Suprapubic skin (tissue), 4 donors: ENCODE results near the gene FRMD4B.

ENCODE experiments used
- CTCF ChIP-seq, 2 donors: fragments of 200-600 bp in 1 of 2; fragments of 450-650 bp in 1 of 2; sonication (generic) in 1 of 2; IDR thresholded peaks; one replicate each; pipeline ENCODE4 v1.5.1; 2016 to 2019; ENCODE audit warnings: antibody characterized with exemption in 2 of 2, mild to moderate bottlenecking in 1 of 2, moderate library complexity in 1 of 2
- EP300 ChIP-seq: sonication (generic); formaldehyde crosslinking; IDR thresholded peaks from one replicate; pipeline ENCODE4 v1.6.1; 2017; ENCODE audit warnings: antibody characterized with exemption
- POLR2A ChIP-seq, 2 donors: fragments of 450-650 bp; IDR thresholded peaks; one replicate each; pipeline ENCODE4 v1.6.1; 2017; ENCODE audit warnings: antibody characterized with exemption in 2 of 2, mild to moderate bottlenecking in 2 of 2, moderate library complexity in 2 of 2
- POLR2AphosphoS5 ChIP-seq, 3 donors: sonication (generic); formaldehyde crosslinking; IDR thresholded peaks; one replicate each; pipeline ENCODE4 v1.6.1; 2017; ENCODE audit warnings: antibody characterized with exemption in 3 of 3

- no peak for TF ChIP-seq CTCF (IDR thresholded peaks at IDR 0.05)
- no peak for TF ChIP-seq POLR2AphosphoS5 (IDR thresholded peaks at IDR 0.05)
- TF ChIP-seq POLR2A (IDR thresholded peaks at IDR 0.05): no peak
- no peak for TF ChIP-seq EP300
Measured at GRCh38 chr3:69330891-69331400, 54.9 kb downstream of the FRMD4B start.
